Measurements from ENCODE around the gene MFSD6. TPM values are rescaled to one million over a fixed set of nuclear protein-coding genes. Genes with fewer than 3 reads are reported as not detected.
"Not testable (repeated sequence)": the region's sequence is repeated elsewhere in the genome, so short reads cannot be mapped to it uniquely, and the experiment has no call there.

MFSD6 gene
- 1.5 and 2.1 TPM in 2 replicates for total RNA-seq
- long read RNA-seq: 0 reads

GRCh38 chr2:190407662-190408537 lies at the start of gene MFSD6:
TSS of gene MFSD6 (plus strand) at chr2:190408355. CDS start at chr2:190436030, 27,675 bp downstream.
- H3K36me3 Mint-ChIP-seq (ENCODE audit: low read depth): no peaks in the 10 kb centered on the region
- peak within 1 kb of the TSS; percentile 86 for H3K4me3 Mint-ChIP-seq
- no peaks in the 10 kb centered on the region for H3K9me3 Mint-ChIP-seq
- no peak for TF ChIP-seq CTCF (conservative IDR thresholded peaks at IDR 0.05)
- H3K27me3 Mint-ChIP-seq (ENCODE audit: low read depth): peaks cover 39% of the 10 kb centered on the region
- DNase-seq (ENCODE audit: low read depth, low spot score): peak; percentile 9
- peaks cover 6% of the 10 kb centered on the region for H3K4me1 Mint-ChIP-seq
- H3K27ac Mint-ChIP-seq (ENCODE audit: unreplicated experiment): no peak within 1 kb of the TSS

DNA sequence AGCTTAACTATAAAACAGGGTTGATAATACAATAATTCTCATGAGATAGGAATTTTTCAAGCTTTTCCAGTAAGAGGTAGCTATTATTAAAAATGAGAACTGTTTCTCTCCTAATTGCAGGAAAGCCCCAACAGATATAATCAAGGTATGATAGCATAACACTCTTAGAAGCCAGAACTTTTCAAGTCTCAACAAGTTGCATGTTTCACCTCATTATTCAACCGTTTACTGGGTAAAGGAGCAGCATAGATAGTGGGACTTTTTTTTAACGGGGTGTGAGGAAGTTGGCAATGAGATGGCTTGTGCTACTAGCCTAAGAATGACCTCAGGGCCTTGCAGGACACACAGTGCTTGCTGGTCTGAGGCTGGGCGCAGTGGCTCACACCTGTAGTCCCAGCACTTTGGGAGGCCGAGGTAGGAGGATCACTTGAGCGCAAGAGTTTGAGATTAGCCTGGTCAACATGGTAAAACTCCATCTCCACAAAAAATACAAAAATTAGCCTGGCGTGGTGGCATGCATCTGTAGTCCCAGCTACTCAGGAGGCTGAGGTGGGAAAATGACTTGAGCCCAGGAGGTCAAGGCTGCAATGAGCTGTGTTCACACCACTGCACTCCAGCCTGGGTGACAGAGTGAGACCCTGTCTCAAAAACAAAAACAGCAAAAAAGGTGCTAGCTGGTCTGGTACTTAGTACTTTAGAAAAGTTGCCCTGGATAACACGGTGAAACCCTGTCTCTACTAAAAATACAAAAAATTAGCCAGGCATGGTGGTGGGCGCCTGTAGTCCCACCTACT lies 49.3 kb upstream of the MFSD6 start:
- H3K27me3 Mint-ChIP-seq (ENCODE audit: low read depth); H3K36me3 Mint-ChIP-seq (ENCODE audit: low read depth); H3K4me3 Mint-ChIP-seq; H3K9me3 Mint-ChIP-seq; H3K27ac Mint-ChIP-seq (ENCODE audit: unreplicated experiment); DNase-seq (ENCODE audit: low read depth, low spot score): not testable (repeated sequence)
- peaks cover 18% of the 10 kb centered on the region for H3K4me1 Mint-ChIP-seq

DNA sequence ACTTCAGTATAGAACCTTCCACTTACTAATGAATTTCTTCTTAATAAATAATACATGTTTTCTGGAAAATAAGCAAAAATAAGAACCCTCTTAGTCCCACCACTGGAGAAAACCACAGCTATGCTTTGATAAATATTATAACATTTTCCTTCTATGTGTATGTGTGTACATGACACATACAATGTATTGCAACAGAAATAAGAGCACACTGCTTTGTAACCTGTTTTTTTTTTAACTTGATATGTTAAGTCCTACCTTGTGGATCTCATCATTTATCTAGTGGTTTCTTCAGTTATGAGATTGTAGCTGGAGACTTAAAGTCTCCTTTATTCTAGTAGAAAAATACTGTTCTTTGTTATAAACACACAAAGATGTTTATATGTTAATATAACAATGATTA lies 47.6 kb upstream of the MFSD6 start:
- no peak overlapping the region for H3K4me3 Mint-ChIP-seq
- H3K27me3 Mint-ChIP-seq (ENCODE audit: low read depth): no peaks in the 10 kb centered on the region
- H3K4me1 Mint-ChIP-seq: peaks cover 11% of the 10 kb centered on the region

GRCh38 chr2:190360965-190361364 lies 47.2 kb upstream of the MFSD6 start:
- Mint-ChIP-seq H3K27ac (ENCODE audit: unreplicated experiment) (no peak overlapping the region), H3K27me3 (ENCODE audit: low read depth) (no peaks in the 10 kb centered on the region), H3K4me1 (peaks cover 11% of the 10 kb centered on the region), H3K4me3 (no peak overlapping the region), H3K36me3 (ENCODE audit: low read depth) (peaks cover 2% of the 10 kb centered on the region), H3K9me3 (no peaks in the 10 kb centered on the region)
- DNase-seq (ENCODE audit: low read depth, low spot score): no peak
- TF ChIP-seq CTCF (conservative IDR thresholded peaks at IDR 0.05): no peak

More for the DNA sequence above, 47.6 kb upstream of the MFSD6 start:
- TF ChIP-seq CTCF (conservative IDR thresholded peaks at IDR 0.05): no peak
- DNase-seq (ENCODE audit: low read depth, low spot score): no peak
- Mint-ChIP-seq H3K27ac (ENCODE audit: unreplicated experiment) (no peak overlapping the region), H3K9me3 (no peaks in the 10 kb centered on the region), H3K36me3 (ENCODE audit: low read depth) (peaks cover 2% of the 10 kb centered on the region)

GRCh38 chr2:190361572-190361971 lies 46.6 kb upstream of the MFSD6 start:
- Mint-ChIP-seq H3K9me3 (no peaks in the 10 kb centered on the region), H3K4me3 (no peak overlapping the region), H3K27ac (ENCODE audit: unreplicated experiment) (no peak overlapping the region), H3K27me3 (ENCODE audit: low read depth) (no peaks in the 10 kb centered on the region), H3K4me1 (peaks cover 11% of the 10 kb centered on the region), H3K36me3 (ENCODE audit: low read depth) (peaks cover 2% of the 10 kb centered on the region)
- TF ChIP-seq CTCF (conservative IDR thresholded peaks at IDR 0.05): no peak
- DNase-seq (ENCODE audit: low read depth, low spot score): no peak
